ENCODE measurements around the gene LDLRAD2.

The LDLRAD2 gene

GRCh38 chr1:21838359-21839157 lies 26.5 kb downstream of the LDLRAD2 start:
- H3K4me3 ChIP-seq (replicated peaks; ENCODE audit: low read depth, low read length) = no peak overlapping the region
- no peak for DNase-seq (ENCODE audit: extremely low read depth, low read depth)
- TF ChIP-seq, protein P1, sequence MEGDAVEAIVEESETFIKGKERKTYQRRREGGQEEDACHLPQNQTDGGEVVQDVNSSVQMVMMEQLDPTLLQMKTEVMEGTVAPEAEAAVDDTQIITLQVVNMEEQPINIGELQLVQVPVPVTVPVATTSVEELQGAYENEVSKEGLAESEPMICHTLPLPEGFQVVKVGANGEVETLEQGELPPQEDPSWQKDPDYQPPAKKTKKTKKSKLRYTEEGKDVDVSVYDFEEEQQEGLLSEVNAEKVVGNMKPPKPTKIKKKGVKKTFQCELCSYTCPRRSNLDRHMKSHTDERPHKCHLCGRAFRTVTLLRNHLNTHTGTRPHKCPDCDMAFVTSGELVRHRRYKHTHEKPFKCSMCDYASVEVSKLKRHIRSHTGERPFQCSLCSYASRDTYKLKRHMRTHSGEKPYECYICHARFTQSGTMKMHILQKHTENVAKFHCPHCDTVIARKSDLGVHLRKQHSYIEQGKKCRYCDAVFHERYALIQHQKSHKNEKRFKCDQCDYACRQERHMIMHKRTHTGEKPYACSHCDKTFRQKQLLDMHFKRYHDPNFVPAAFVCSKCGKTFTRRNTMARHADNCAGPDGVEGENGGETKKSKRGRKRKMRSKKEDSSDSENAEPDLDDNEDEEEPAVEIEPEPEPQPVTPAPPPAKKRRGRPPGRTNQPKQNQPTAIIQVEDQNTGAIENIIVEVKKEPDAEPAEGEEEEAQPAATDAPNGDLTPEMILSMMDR (IDR thresholded peaks at IDR 0.05; ENCODE audit: low read depth, low read length, missing control alignments) = no peak

DNA sequence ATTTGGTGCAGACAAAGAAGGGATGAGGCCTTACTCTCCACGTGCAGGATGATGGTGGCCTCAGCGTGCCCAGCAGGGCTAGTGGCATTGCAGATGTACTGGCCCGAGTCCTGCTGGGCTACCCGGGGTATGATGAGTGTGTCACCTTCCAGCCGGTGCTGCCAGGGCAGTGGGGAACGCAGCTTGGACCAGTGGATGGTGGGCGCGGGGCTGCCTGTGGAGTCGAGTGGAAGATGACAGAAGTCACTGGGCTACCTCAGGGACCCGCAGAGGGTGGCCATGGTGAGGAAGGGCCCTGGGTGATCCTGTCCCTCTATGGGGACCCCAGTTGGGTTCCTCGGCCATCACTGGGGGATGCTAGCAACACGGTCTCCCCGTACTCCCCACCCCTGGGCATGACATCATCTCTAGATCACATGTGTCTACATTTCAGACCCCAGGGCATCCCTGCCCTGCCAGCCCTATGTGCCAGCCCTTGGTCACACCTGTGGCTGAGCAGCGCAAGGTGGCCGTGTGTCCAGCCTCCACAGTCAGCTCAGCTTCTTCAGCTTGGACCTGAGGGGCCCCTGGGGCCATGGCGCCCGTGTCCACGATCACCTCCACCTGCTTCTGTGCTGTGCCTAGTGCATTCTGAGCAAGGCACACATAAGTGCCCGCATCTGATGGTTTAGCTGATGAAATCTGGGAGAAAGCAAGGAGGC lies 27.4 kb downstream of the LDLRAD2 start:
- no peak for DNase-seq (ENCODE audit: extremely low read depth, low read depth)
- H3K4me3 ChIP-seq (replicated peaks; ENCODE audit: low read depth, low read length) = no peak overlapping the region
- TF ChIP-seq, protein P1 (IDR thresholded peaks at IDR 0.05; ENCODE audit: low read depth, low read length, missing control alignments) = no peak

GRCh38 chr1:21840981-21841380 lies 28.9 kb downstream of the LDLRAD2 start:
- DNase-seq (ENCODE audit: extremely low read depth, low read depth) = no peak
- H3K4me3 ChIP-seq (replicated peaks; ENCODE audit: low read depth, low read length) = no peak overlapping the region
- TF ChIP-seq, protein P1 (IDR thresholded peaks at IDR 0.05; ENCODE audit: low read depth, low read length, missing control alignments) = no peak

DNA sequence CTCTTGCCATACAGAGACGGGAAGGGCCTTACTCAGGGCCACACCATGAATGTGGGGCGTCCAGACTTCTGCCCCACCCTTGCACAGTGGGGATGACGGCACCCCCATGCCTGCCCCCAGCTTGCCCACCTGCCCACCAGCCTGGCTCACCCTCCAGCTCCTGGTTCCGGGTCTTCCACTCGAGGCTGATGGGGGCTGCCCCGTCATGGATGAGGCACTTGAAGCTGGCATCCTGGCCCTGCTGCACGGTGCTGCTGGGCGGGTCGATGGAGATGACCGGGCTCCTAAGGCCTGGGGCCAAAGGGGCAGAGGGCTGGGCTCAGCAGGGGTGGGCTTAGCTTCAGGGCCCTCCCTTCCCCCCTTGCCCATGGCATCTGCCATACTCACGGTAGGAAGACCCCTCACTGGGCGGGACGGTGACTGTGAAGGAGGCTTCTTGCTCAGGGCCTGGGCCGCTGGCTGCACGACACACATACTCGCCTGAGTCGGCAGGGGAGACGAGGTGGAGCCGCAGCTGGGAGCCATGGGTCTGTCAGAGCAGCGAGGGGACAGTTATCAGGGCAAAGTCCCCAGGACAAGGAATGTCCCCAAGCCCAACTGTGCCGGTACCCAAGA lies 29.9 kb downstream of the LDLRAD2 start:
- no peak for DNase-seq (ENCODE audit: extremely low read depth, low read depth)
- TF ChIP-seq, protein P1 (IDR thresholded peaks at IDR 0.05; ENCODE audit: low read depth, low read length, missing control alignments) = no peak
- H3K4me3 ChIP-seq (replicated peaks; ENCODE audit: low read depth, low read length) = no peak overlapping the region

- DNase-seq (ENCODE audit: extremely low read depth, low read depth) = no peak
- TF ChIP-seq, protein P1 (IDR thresholded peaks at IDR 0.05; ENCODE audit: low read depth, low read length, missing control alignments) = no peak
- H3K4me3 ChIP-seq (replicated peaks; ENCODE audit: low read depth, low read length) = no peak overlapping the region
These were observed 30.6 kb downstream of the LDLRAD2 start for GRCh38 chr1:21842606-21843162.

DNA sequence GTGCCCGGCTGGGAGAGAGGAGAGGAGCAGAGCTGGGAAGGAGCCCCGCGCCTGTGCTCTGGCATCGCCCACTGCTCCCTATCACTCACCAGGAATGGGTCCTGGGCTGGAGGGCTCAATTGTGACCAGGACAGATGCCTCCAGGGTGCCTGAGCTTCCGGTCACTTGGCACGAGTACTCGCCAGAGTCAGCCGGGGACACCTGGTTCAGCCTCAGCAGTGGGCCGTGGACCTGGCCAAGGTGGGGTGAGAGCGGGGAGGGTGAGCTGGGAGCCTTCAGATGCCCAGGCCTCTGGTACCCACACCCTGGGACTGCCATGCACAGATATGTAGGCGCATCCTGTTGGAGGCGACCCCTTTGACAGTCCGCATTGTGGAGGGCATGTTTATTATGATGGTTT lies 31.1 kb downstream of the LDLRAD2 start:
- DNase-seq (ENCODE audit: extremely low read depth, low read depth) = no peak
- H3K4me3 ChIP-seq (replicated peaks; ENCODE audit: low read depth, low read length) = no peak overlapping the region
- TF ChIP-seq, protein P1 (IDR thresholded peaks at IDR 0.05; ENCODE audit: low read depth, low read length, missing control alignments) = no peak
